ENCODE data around the gene TGFBR3. TPM values are rescaled to one million over a fixed set of nuclear protein-coding genes. Genes with fewer than 3 reads are reported as not detected.

TGFBR3 gene
- total and polyA plus RNA-seq, 2 of the 8 experiments (the other 6 are each of a cell fraction or from before 2014, with no cell fraction given) = 2.0 to 6.1 TPM

DNA sequence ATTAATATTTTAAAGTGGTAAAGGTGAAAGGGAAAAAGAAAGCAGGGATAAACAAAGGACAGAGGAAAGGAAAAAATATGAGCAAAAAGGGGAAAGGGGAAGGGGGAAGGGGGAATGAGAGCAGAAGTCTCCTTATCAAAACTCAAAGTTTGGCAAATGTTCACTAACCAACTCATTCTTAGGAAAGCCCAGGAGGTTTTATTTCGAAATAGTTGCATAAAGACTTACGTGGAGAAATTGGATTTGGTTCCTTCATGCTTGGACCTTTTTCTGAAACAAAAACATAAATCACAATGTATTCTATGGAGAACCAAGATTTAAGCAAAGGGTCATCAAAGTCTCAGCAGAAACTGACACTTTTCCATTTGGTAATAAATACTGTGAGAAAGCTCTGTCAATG is 188.1 kb downstream of the TGFBR3 start:
- H2BK120ac ChIP-seq (replicated peaks; ENCODE audit: low read depth, low read length) = no peak overlapping the region
- H2AK5ac ChIP-seq (ENCODE audit: low read depth, low read length) = no peak overlapping the region
- H4K5ac ChIP-seq (ENCODE audit: insufficient read length, low read depth, low read length) = no peak overlapping the region
- no peak overlapping the region for H4K91ac ChIP-seq (replicated peaks; ENCODE audit: insufficient read length, low read length)
- no peak overlapping the region for H3K18ac ChIP-seq (ENCODE audit: extremely low read depth, low read length)
- no peak overlapping the region for H2BK12ac ChIP-seq (ENCODE audit: low read depth, low read length)
- DNase-seq (ENCODE audit: low read depth in 1 of 2, low spot score in 2 of 2) (no peak), FAIRE-seq (no peak)
- no peak overlapping the region for H3K56ac ChIP-seq (replicated peaks; ENCODE audit: insufficient read length, low read depth, low read length)
- no peaks in the 10 kb centered on the region for H3K79me2 ChIP-seq (ENCODE audit: control insufficient read depth in 1 of 2, insufficient read depth in 2 of 2, low read length in 2 of 2)
- H3K36me3 ChIP-seq (ENCODE audit: control insufficient read depth in 2 of 4, insufficient read depth in 4 of 4, low read length in 3 of 4) = no peaks in the 10 kb centered on the region
- ChIA-PET POLR2A (ENCODE audit: partially characterized antibody) (no interaction called here), CTCF (ENCODE audit: partially characterized antibody) (interaction anchor here (1.3 kb wide), 1 partner anchor 14 kb away, joined by 3 read pairs; no protein-coding TSS in a partner anchor)
- H3K4ac ChIP-seq (replicated peaks; ENCODE audit: insufficient read length, low read depth, low read length) = no peak overlapping the region
- no peak overlapping the region for H3K27ac ChIP-seq (ENCODE audit: low read depth, low read length)
- H2BK5ac ChIP-seq (ENCODE audit: low read depth, low read length) = no peak overlapping the region
- no peak overlapping the region for H3K4me2 ChIP-seq (ENCODE audit: insufficient read depth in 1 of 2, low read depth in 2 of 2, low read length in 2 of 2)
- no peaks in the 10 kb centered on the region; a peak in 1 of 4 replicates for H3K9me3 ChIP-seq (ENCODE audit: insufficient read depth in 2 of 2, low read depth in 1 of 2, low read length in 1 of 2)
- H3K4me3 ChIP-seq (ENCODE audit: extremely low read depth in 1 of 4, insufficient read depth in 2 of 4, low read depth in 3 of 4, low read length in 4 of 4) = no peak overlapping the region
- H4K8ac ChIP-seq (ENCODE audit: extremely low read depth, insufficient read depth, low read length) = no peak overlapping the region
- H3K79me1 ChIP-seq (ENCODE audit: low read depth, low read length) = no peaks in the 10 kb centered on the region
- H2BK20ac ChIP-seq (ENCODE audit: low read length) = no peak overlapping the region
- no peak overlapping the region for H3K9ac ChIP-seq (replicated peaks in 1 of 4; ENCODE audit: extremely low read depth in 1 of 4, low read depth in 3 of 4, low read length in 3 of 4)
- H3K23ac ChIP-seq (ENCODE audit: insufficient read length) = no peak overlapping the region
- no peak overlapping the region for H2AFZ ChIP-seq (ENCODE audit: low read length)
- no peak overlapping the region for H2BK15ac ChIP-seq (ENCODE audit: low read length)
- WGBS, 2 experiments (ENCODE audit: extremely low coverage in 1 of 2, insufficient coverage in 1 of 2, insufficient read length in 1 of 2, insufficient replicate concordance in 2 of 2, low coverage in 1 of 2, low lambda C conversion rate in 2 of 2, missing lambda C conversion rate in 1 of 2) = 92% methylated on average over 2 of the region's 2 CpGs; no CpG with 5 or more reads in 1 of the 2 experiments
- no peaks in the 10 kb centered on the region for H3K23me2 ChIP-seq (ENCODE audit: low read depth, low read length)
- H4K20me1 ChIP-seq (replicated peaks in 1 of 2; ENCODE audit: control insufficient read depth in 1 of 2, insufficient read depth in 2 of 2, low read length in 2 of 2) = no peaks in the 10 kb centered on the region
- no peaks in the 10 kb centered on the region for H3K27me3 ChIP-seq (replicated peaks in 1 of 4; ENCODE audit: control insufficient read depth in 3 of 4, extremely low read depth in 1 of 4, insufficient read depth in 3 of 4, low read length in 3 of 4)
- H3K14ac ChIP-seq (ENCODE audit: insufficient read length) = no peak overlapping the region
- H3K4me1 ChIP-seq (replicated peaks in 1 of 4; ENCODE audit: control insufficient read depth in 3 of 4, insufficient read depth in 4 of 4, low read length in 3 of 4) = peaks cover 0 to 3% (median 0%) of the 10 kb centered on the region in 4 experiments; a peak in 1 of 7 replicates
- TF ChIP-seq CTCF (IDR thresholded peaks at IDR 0.05; ENCODE audit: control extremely low read depth in 1 of 3, insufficient read depth in 1 of 3, low read depth in 1 of 3, low read length in 3 of 3) (no peak), TAF1 (IDR thresholded peaks at IDR 0.05; ENCODE audit: low read depth, low read length) (no peak), POU5F1 (IDR thresholded peaks at IDR 0.05; ENCODE audit: low read depth, low read length) (no peak), RFX5 (IDR thresholded peaks at IDR 0.05; ENCODE audit: borderline replicate concordance, low read depth, low read length) (no peak), YY1 (IDR thresholded peaks at IDR 0.05; ENCODE audit: low read depth, low read length) (no peak), TBP (IDR thresholded peaks at IDR 0.05; ENCODE audit: low read depth, low read length) (no peak), RNF2 (IDR thresholded peaks at IDR 0.05; ENCODE audit: borderline replicate concordance, low read depth, low read length, missing control alignments, poor library complexity, severe bottlenecking) (no peak), TAF7 (optimal IDR thresholded peaks at IDR 0.05; ENCODE audit: borderline replicate concordance, low read depth, low read length) (no peak), KDM4A (IDR thresholded peaks at IDR 0.05; ENCODE audit: low read depth, low read length, severe bottlenecking) (no peak), CHD1 (IDR thresholded peaks at IDR 0.05; ENCODE audit: low read depth, low read length) (no peak)
- TF ChIP-seq, protein P1, sequence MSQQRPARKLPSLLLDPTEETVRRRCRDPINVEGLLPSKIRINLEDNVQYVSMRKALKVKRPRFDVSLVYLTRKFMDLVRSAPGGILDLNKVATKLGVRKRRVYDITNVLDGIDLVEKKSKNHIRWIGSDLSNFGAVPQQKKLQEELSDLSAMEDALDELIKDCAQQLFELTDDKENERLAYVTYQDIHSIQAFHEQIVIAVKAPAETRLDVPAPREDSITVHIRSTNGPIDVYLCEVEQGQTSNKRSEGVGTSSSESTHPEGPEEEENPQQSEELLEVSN (IDR thresholded peaks at IDR 0.05) = no peak

Data from H1 (cell line).